ENCODE data around the gene SLC22A4.

- TF ChIP-seq POLR2A (IDR thresholded peaks at IDR 0.05) (no peak), CTCF (IDR thresholded peaks at IDR 0.05) (no peak)
Measured at GRCh38 chr5:132372127-132372526, 77.9 kb downstream of the SLC22A4 start.
